GM18909 (cell line): ENCODE data around the gene PLCL1.
"Not testable (repeated sequence)": the region's sequence is repeated elsewhere in the genome, so short reads cannot be mapped to it uniquely, and the experiment has no call there.

Source experiments
- ATAC-seq: cut with Tn5 transposase; IDR thresholded peaks from one replicate; pipeline ENCODE4 v1.9.1; 2021; ENCODE audit warnings: mild to moderate bottlenecking; ENCODE audit not compliant: unreplicated experiment, poor library complexity

PLCL1 gene

GRCh38 chr2:197986977-197987376, 182.6 kb downstream of the PLCL1 start:
- no peak for ATAC-seq

DNA sequence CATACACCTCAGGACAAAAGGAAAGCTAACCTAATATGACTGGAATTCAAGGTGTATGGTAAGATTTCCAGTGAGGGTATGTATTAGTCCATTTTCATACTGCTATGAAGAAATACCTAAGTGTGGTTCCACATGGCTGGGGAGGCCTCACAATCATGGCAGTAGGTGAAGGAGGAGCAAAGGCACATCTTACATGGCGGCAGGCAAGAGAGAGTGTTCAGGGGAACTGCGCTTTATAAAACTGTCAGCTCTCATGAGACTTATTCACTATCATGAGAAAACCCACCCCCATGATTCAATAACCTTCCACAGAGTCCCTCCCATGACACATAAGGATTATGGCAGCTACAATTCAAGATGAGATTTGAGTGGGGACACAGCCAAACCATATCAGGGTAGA, 186.0 kb downstream of the PLCL1 start:
- no peak for ATAC-seq

DNA sequence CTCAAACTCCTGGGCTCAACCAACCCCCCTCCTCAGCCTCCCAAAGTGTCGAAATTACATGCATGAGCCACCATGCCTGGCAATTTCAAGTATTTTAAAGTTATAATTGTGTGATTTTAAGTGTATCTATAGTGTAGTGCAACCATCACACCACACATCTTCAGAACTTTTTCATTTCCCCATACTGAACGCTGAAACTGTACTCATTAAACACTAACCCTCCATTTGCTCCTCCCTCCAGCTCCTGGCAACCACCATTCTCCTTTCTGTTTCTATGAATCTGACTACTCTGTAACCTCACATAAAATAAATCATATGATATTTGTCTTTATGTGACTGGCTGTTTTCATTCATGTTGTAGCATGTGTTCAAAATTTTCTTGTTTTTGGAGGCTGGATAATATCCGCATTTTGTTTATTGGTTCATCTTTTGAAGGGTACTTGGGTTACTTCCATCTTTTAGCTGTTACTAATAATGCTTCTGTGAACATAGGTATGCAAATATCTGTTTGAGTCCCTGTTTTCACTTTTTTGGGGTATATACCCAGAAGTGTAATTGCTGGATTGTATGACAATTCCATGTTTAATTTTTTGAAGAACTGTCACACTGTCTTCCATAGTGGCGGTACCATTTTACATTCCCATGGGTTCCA, 188.2 kb downstream of the PLCL1 start:
- ATAC-seq, result peak; percentile 90

DNA sequence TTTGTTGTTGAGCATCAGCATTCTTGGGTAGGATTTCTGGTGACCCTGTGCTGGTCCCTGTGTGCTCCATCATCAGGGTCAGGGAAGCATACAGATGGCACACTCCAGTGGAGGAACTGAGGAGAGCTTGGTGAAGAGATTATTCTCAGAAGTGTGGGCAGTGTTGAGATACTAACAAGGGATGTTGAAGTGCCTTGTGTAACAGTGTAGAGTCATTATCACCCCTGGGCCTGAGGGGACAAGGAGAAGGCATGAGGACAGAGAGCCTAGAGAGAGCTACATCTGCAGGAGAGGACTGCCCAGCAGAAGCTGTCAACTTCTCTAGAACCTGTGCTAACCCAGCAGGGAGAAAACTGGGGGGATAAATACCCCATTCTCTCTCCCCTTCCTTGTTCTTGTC, 189.0 kb downstream of the PLCL1 start:
- ATAC-seq, result no peak

DNA sequence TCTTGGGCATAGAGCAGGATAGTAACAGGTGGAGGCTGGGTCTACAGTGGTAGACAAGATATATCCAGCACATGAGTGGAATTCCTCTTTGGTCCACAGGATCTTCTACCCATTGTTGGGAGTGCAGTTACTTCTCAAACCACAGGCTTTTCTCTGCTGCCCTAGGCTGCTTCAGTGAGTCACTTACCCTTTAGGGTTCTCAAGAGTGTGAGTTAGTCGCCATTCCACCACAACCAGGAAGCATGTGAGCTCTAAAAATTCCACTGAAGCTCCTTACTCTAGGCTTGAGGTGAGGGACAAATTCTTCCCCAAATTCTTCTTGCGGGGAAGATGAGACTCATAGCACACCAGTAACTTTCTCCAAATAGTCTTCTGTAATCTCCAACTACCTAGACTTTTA, 189.4 kb downstream of the PLCL1 start:
- ATAC-seq, result no peak

- no peak for ATAC-seq
These were observed 190.4 kb downstream of the PLCL1 start for GRCh38 chr2:197994751-197995150.

DNA sequence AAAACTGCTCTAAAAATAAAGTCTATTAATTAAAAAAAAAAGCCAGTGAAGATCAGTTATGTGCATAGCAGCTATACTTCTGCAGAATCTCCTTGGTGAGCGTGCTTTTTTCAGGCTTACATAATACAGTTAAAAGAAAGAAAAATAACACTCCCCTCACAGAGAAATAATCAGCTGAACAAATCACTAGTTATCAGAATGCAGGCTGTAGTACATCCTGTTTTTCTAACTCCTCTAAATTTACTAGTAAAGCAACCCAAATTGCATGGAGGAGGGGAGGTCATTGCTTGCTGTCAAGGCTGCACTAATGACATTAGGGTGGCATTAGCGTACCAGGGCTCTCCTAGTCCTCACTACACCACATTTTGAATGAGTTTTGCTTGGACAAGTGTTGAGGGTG, 192.2 kb downstream of the PLCL1 start:
- ATAC-seq, result no peak

- no peak for ATAC-seq
These were observed 192.7 kb downstream of the PLCL1 start for GRCh38 chr2:197997083-197997541.

- no peak for ATAC-seq
These were observed 194.3 kb downstream of the PLCL1 start for GRCh38 chr2:197998702-197999101.

- no peak for ATAC-seq
These were observed 196.0 kb downstream of the PLCL1 start for GRCh38 chr2:198000417-198000816.

GRCh38 chr2:198004173-198004572, 199.8 kb downstream of the PLCL1 start:
- ATAC-seq, result no peak

GRCh38 chr2:198004921-198005829, 200.8 kb downstream of the PLCL1 start:
- peak; percentile 86 for ATAC-seq

- no peak for ATAC-seq
These were observed 202.3 kb downstream of the PLCL1 start for GRCh38 chr2:198006733-198007132.

GRCh38 chr2:198008230-198008629, 203.8 kb downstream of the PLCL1 start:
- ATAC-seq, result no peak

DNA sequence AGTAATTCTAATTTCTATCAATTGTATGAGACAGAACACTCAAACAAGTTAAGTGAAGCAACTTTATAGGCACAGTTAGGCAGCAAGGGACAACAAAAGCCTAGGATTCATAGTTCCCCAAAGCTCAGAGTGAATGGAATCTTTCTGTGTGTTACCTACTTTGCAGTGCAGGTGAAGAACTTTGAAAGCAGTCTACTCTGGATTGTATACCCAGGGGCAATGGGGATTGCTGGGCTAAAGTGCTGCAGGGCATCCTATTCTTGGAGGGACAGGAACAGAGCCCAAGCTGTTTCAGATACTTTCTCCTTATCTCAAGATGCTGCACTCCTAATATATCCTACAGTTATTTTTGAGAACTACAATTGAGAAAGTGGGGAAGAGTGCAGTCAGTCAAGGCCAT, 207.6 kb downstream of the PLCL1 start:
- ATAC-seq, result no peak

GRCh38 chr2:198016243-198016642, 211.8 kb downstream of the PLCL1 start:
- ATAC-seq, result no peak

- no peak for ATAC-seq
These were observed 212.7 kb downstream of the PLCL1 start for GRCh38 chr2:198017068-198017467.

GRCh38 chr2:198028955-198029354, 224.6 kb downstream of the PLCL1 start:
- no peak for ATAC-seq

GRCh38 chr2:198029576-198029975, 225.2 kb downstream of the PLCL1 start:
- not testable (repeated sequence) for ATAC-seq

- ATAC-seq, result no peak
These were observed 229.2 kb downstream of the PLCL1 start for GRCh38 chr2:198033626-198034025.

- ATAC-seq, result no peak
These were observed 231.9 kb downstream of the PLCL1 start for GRCh38 chr2:198036029-198036879.
